CD4-positive, alpha-beta T cell treated with Interleukin-17A for 1 hour (primary cell): ENCODE measurements around the gene CAMK2N1.
A peak's percentile ranks its signal among the peaks of the same experiment; 100 is the strongest.

Experiments
- DNase-seq: peaks from one replicate; pipeline ENCODE4 v3.0.0-alpha.2; 2020

Gene CAMK2N1

GRCh38 chr1:20442920-20443625 lies 42.9 kb downstream of the CAMK2N1 start:
- no peak for DNase-seq

- peak; percentile 59 for DNase-seq
Measured at GRCh38 chr1:20440785-20441200, 45.2 kb downstream of the CAMK2N1 start.

DNA sequence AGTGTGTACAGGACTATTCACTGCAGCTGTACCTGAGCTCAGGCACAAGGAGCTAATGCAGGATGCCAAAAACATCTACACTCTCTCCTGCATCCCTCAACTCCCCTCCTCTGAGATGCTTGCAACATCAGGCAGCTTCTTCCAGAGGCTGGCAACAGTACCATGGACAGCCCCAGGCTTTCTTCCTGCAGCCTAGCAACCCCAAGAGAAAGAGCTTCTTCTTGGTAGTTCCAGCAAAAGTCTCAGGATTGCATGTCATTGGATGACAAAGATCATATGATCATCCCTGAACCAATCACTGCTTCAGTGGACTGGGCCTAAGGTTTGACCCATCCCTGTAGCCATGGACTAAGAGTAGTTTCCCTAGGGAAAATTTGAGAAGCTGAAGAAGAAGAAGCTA lies 46.7 kb downstream of the CAMK2N1 start:
- DNase-seq: no peak

GRCh38 chr1:20437640-20438039 lies 48.4 kb downstream of the CAMK2N1 start:
- DNase-seq: no peak

- DNase-seq: no peak
Measured at GRCh38 chr1:20432891-20433290, 53.1 kb downstream of the CAMK2N1 start.
